ENCODE measurements around the gene KLHL29. TPM values are rescaled to one million over a fixed set of nuclear protein-coding genes. Genes with fewer than 3 reads are reported as not detected.

Gene KLHL29
- total RNA-seq, 4 donors from 2014 or later: 10.1 to 27.3 (median 15.7) TPM

- TF ChIP-seq POLR2A (IDR thresholded peaks at IDR 0.05): no peak
- TF ChIP-seq, protein P1, sequence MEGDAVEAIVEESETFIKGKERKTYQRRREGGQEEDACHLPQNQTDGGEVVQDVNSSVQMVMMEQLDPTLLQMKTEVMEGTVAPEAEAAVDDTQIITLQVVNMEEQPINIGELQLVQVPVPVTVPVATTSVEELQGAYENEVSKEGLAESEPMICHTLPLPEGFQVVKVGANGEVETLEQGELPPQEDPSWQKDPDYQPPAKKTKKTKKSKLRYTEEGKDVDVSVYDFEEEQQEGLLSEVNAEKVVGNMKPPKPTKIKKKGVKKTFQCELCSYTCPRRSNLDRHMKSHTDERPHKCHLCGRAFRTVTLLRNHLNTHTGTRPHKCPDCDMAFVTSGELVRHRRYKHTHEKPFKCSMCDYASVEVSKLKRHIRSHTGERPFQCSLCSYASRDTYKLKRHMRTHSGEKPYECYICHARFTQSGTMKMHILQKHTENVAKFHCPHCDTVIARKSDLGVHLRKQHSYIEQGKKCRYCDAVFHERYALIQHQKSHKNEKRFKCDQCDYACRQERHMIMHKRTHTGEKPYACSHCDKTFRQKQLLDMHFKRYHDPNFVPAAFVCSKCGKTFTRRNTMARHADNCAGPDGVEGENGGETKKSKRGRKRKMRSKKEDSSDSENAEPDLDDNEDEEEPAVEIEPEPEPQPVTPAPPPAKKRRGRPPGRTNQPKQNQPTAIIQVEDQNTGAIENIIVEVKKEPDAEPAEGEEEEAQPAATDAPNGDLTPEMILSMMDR (IDR thresholded peaks at IDR 0.05): no peak
- 39 to 49% methylated on average over 6 of the region's 6 CpGs for WGBS, 2 donors
- intact Hi-C loops (cut with DNase I; ENCODE audit: low total_unique reads): no loop called here
Observed at GRCh38 chr2:23402205-23402740, 17.3 kb downstream of the KLHL29 start.

GRCh38 chr2:23404426-23404825, 19.4 kb downstream of the KLHL29 start:
- peak in 1 of 2 donors; percentile 68 for DNase-seq (ENCODE audit: low spot score in 2 of 2)
- no peak for TF ChIP-seq POLR2A (IDR thresholded peaks at IDR 0.05)
- TF ChIP-seq, protein P1 (IDR thresholded peaks at IDR 0.05): no peak
- WGBS, 2 donors: 5 to 6% methylated on average over 8 of the region's 8 CpGs
- no peak overlapping the region for H3K4me3 ChIP-seq (ENCODE audit: low read depth, poor library complexity, severe bottlenecking)
- intact Hi-C loops (cut with DNase I; ENCODE audit: low total_unique reads): no loop called here

More at GRCh38 chr2:23402205-23402740, 17.3 kb downstream of the KLHL29 start:
- DNase-seq (ENCODE audit: low spot score in 2 of 2): peak in 1 of 2 donors; percentile 53
- H3K4me3 ChIP-seq (ENCODE audit: low read depth, poor library complexity, severe bottlenecking): no peak overlapping the region

- intact Hi-C loops (cut with DNase I; ENCODE audit: low total_unique reads): no loop called here
- H3K4me3 ChIP-seq (ENCODE audit: low read depth, poor library complexity, severe bottlenecking): no peak overlapping the region
- 91 to 95% methylated on average over 8 of the region's 8 CpGs for whole genome bisulfite sequencing, 2 donors
- DNase-seq (ENCODE audit: low spot score in 2 of 2): no peak
- TF ChIP-seq POLR2A (IDR thresholded peaks at IDR 0.05): no peak
- TF ChIP-seq, protein P1 (IDR thresholded peaks at IDR 0.05): no peak
Observed at GRCh38 chr2:23409248-23409647, 24.3 kb downstream of the KLHL29 start.

GRCh38 chr2:23410596-23410995, 25.6 kb downstream of the KLHL29 start:
- H3K4me3 ChIP-seq (ENCODE audit: low read depth, poor library complexity, severe bottlenecking): no peak overlapping the region
- DNase-seq (ENCODE audit: low spot score in 2 of 2): peak in 1 of 2 donors; percentile 40
- 95 to 96% methylated on average over 6 of the region's 6 CpGs for WGBS, 2 donors
- no peak for TF ChIP-seq POLR2A (IDR thresholded peaks at IDR 0.05)
- TF ChIP-seq, protein P1 (IDR thresholded peaks at IDR 0.05): no peak
- intact Hi-C loops (cut with DNase I; ENCODE audit: low total_unique reads): no loop called here

GRCh38 chr2:23411752-23412431, 26.9 kb downstream of the KLHL29 start:
- no peak overlapping the region for H3K4me3 ChIP-seq (ENCODE audit: low read depth, poor library complexity, severe bottlenecking)
- no peak for TF ChIP-seq POLR2A (IDR thresholded peaks at IDR 0.05)
- TF ChIP-seq, protein P1 (IDR thresholded peaks at IDR 0.05): no peak

More at GRCh38 chr2:23411752-23412431, 26.9 kb downstream of the KLHL29 start:
- intact Hi-C loops (cut with DNase I; ENCODE audit: low total_unique reads): no loop called here
- WGBS, 2 donors: 67 to 70% methylated on average over 9 of the region's 9 CpGs
- peak in 1 of 2 donors; percentile 69 for DNase-seq (ENCODE audit: low spot score in 2 of 2)
